Vagina (tissue), 2 donors: ENCODE data around the gene SDC3. TPM values are rescaled to one million over a fixed set of nuclear protein-coding genes. Genes with fewer than 3 reads are reported as not detected.
"Not testable (repeated sequence)": the region's sequence is repeated elsewhere in the genome, so short reads cannot be mapped to it uniquely, and the experiment has no call there.

Experiments used
- DNase-seq, 2 donors: peaks; one replicate each; pipeline ENCODE4 v3.0.0-alpha.2; 2017; ENCODE audit errors: extremely low spot score in 2 of 2
- H3K27ac ChIP-seq: fragments of 200-600 bp; sonication (generic); one replicate; pipeline ENCODE4 v1.5.1; 2019
- H3K27me3 ChIP-seq: fragments of 200-600 bp; sonication (generic); one replicate; pipeline ENCODE4 v1.5.1; 2019
- H3K36me3 ChIP-seq, 2 donors: fragments of 200-600 bp; sonication (generic); one replicate each; pipeline ENCODE4 v1.5.1; 2017 to 2019
- H3K4me1 ChIP-seq: fragments of 200-600 bp; sonication (generic); one replicate; pipeline ENCODE4 v1.5.1; 2019
- H3K4me3 ChIP-seq, 2 donors: fragments of 200-600 bp; sonication (generic); 1 replicate in 1 of 2; 2 replicates in 1 of 2; pipeline ENCODE4 v1.5.1; 2016 to 2019
- H3K9me3 ChIP-seq: fragments of 200-600 bp; sonication (generic); one replicate; pipeline ENCODE4 v1.5.1; 2019
- CTCF ChIP-seq, 3 experiments: fragments of 450-650 bp in 2 of 3; fragments of 200-600 bp in 1 of 3; sonication (generic) in 1 of 3; IDR thresholded peaks; one replicate each; pipeline ENCODE4 v1.5.1; 2017 to 2019; ENCODE audit warnings: antibody characterized with exemption in 3 of 3, mild to moderate bottlenecking in 2 of 3, moderate library complexity in 2 of 3
- POLR2A ChIP-seq, 2 donors: fragments of 450-650 bp; IDR thresholded peaks; one replicate each; pipeline ENCODE4 v1.6.1; 2017; ENCODE audit warnings: antibody characterized with exemption in 2 of 2, mild to moderate bottlenecking in 2 of 2, moderate library complexity in 2 of 2
- POLR2AphosphoS5 ChIP-seq, 2 donors: sonication (generic); formaldehyde crosslinking; IDR thresholded peaks; one replicate each; pipeline ENCODE4 v1.9.0; 2017; ENCODE audit warnings: antibody characterized with exemption in 2 of 2, mild to moderate bottlenecking in 2 of 2, low read depth in 1 of 2; ENCODE audit not compliant: insufficient read depth in 1 of 2
- intact Hi-C: fragments of 100-400 bp; cut with DNase I; formaldehyde crosslinking; loops from one replicate; pipeline ENCODE4 v1.15.1; 2023
- total RNA-seq: library from RNA; depleted of rRNA; stranded (reverse); fragments of >200 nt; gene quantifications from one replicate; pipeline ENCODE4 v1.2.3, GENCODE V29; 2016

The SDC3 gene
- total RNA-seq, 1 donor from 2014 or later, result 20.1 TPM

- DNase-seq, result no peak
- no peaks in the 10 kb centered on the region for H3K9me3 ChIP-seq
- intact Hi-C loops, result no loop called here
- H3K36me3 ChIP-seq, result peaks cover 0 to 64% of the 10 kb centered on the region in 2 donors
- no peaks in the 10 kb centered on the region for H3K27me3 ChIP-seq
- TF ChIP-seq POLR2A (IDR thresholded peaks at IDR 0.05), result no peak
- H3K27ac ChIP-seq, result no peak overlapping the region
- H3K4me1 ChIP-seq, result no peaks in the 10 kb centered on the region
- H3K4me3 ChIP-seq, result no peak overlapping the region
Observed at GRCh38 chr1:30950700-30951099, 42.1 kb upstream of the SDC3 start.

GRCh38 chr1:30950053-30950452, 41.5 kb upstream of the SDC3 start:
- Histone ChIP-seq H3K4me1 (no peaks in the 10 kb centered on the region), H3K4me3 (no peak overlapping the region), H3K36me3 (peaks cover 0 to 71% of the 10 kb centered on the region in 2 donors), H3K9me3 (no peaks in the 10 kb centered on the region), H3K27ac (no peak overlapping the region), H3K27me3 (no peaks in the 10 kb centered on the region)
- intact Hi-C loops, result no loop called here
- TF ChIP-seq POLR2A (IDR thresholded peaks at IDR 0.05), result no peak
- TF ChIP-seq CTCF (IDR thresholded peaks at IDR 0.05), result no peak
- no peak for TF ChIP-seq POLR2AphosphoS5 (IDR thresholded peaks at IDR 0.05; ENCODE audit: insufficient read depth in 1 of 2, low read depth in 1 of 2)
- no peak for DNase-seq

- intact Hi-C loops, H3K4me3 ChIP-seq, H3K27ac ChIP-seq, DNase-seq, H3K27me3 ChIP-seq, H3K4me1 ChIP-seq, H3K9me3 ChIP-seq: not testable (repeated sequence)
- H3K36me3 ChIP-seq, result peaks cover 0 to 72% of the 10 kb centered on the region in 2 donors
Observed at GRCh38 chr1:30949487-30949838, 40.9 kb upstream of the SDC3 start.

- H3K27ac ChIP-seq, H3K27me3 ChIP-seq, H3K9me3 ChIP-seq, DNase-seq, H3K4me3 ChIP-seq, H3K4me1 ChIP-seq, intact Hi-C loops: not testable (repeated sequence)
- H3K36me3 ChIP-seq, result peaks cover 0 to 68% of the 10 kb centered on the region in 2 donors
Observed at GRCh38 chr1:30948813-30949486, 40.4 kb upstream of the SDC3 start.

- intact Hi-C loops, result no loop called here
- no peaks in the 10 kb centered on the region for H3K4me1 ChIP-seq
- no peaks in the 10 kb centered on the region for H3K9me3 ChIP-seq
- H3K4me3 ChIP-seq, result no peak overlapping the region
- DNase-seq, result no peak
- no peak overlapping the region for H3K27ac ChIP-seq
- TF ChIP-seq POLR2A (IDR thresholded peaks at IDR 0.05), result no peak
- TF ChIP-seq POLR2AphosphoS5 (IDR thresholded peaks at IDR 0.05; ENCODE audit: insufficient read depth in 1 of 2, low read depth in 1 of 2), result no peak
- TF ChIP-seq CTCF (IDR thresholded peaks at IDR 0.05), result no peak
- H3K36me3 ChIP-seq, result peaks cover 0 to 62% of the 10 kb centered on the region in 2 donors
- no peaks in the 10 kb centered on the region for H3K27me3 ChIP-seq
Observed at GRCh38 chr1:30948278-30948677, 39.7 kb upstream of the SDC3 start.

GRCh38 chr1:30947212-30947611, 38.7 kb upstream of the SDC3 start:
- H3K4me3 ChIP-seq, result no peak overlapping the region
- intact Hi-C loops, result no loop called here
- H3K27ac ChIP-seq, result no peak overlapping the region
- H3K9me3 ChIP-seq, result no peaks in the 10 kb centered on the region
- no peak for DNase-seq
- peaks cover 0 to 65% of the 10 kb centered on the region in 2 donors for H3K36me3 ChIP-seq
- no peaks in the 10 kb centered on the region for H3K27me3 ChIP-seq
- no peaks in the 10 kb centered on the region for H3K4me1 ChIP-seq
- no peak for TF ChIP-seq POLR2AphosphoS5 (IDR thresholded peaks at IDR 0.05; ENCODE audit: insufficient read depth in 1 of 2, low read depth in 1 of 2)
- no peak for TF ChIP-seq POLR2A (IDR thresholded peaks at IDR 0.05)
- TF ChIP-seq CTCF (IDR thresholded peaks at IDR 0.05), result no peak
